Neural cell (in vitro differentiated cells): ENCODE measurements around the gene SMARCB1. TPM values are rescaled to one million over a fixed set of nuclear protein-coding genes. Genes with fewer than 3 reads are reported as not detected.

Source experiments
- H2AFZ ChIP-seq: fragments of 200-600, 300-800 bp; sonication (generic), shearing (Covaris generic); 2 replicates; pipeline ENCODE4 v1.6.0; 2014; ENCODE audit warnings: low read depth, mild to moderate bottlenecking, antibody characterized with exemption, low read length, moderate library complexity
- H3F3A ChIP-seq: fragments of 200-600 bp; shearing (Covaris generic); 2 replicates; pipeline ENCODE4 v1.6.1; 2016; ENCODE audit warnings: mild to moderate bottlenecking, moderate library complexity, mixed read lengths, antibody characterized with exemption, low read length; ENCODE audit not compliant: insufficient read depth, poor library complexity, severe bottlenecking
- H3K27ac ChIP-seq: fragments of 200-600, 300-800 bp; sonication (generic), shearing (Covaris generic); 2 replicates; pipeline ENCODE4 v1.5.1; 2014; ENCODE audit warnings: mild to moderate bottlenecking, low read length, moderate library complexity
- H3K27me3 ChIP-seq: fragments of 300-800, 200-600 bp; sonication (generic), shearing (Covaris generic); 2 replicates; pipeline ENCODE4 v1.6.0; 2014; ENCODE audit warnings: mild to moderate bottlenecking, low read depth, low read length, moderate library complexity; ENCODE audit not compliant: insufficient read depth
- H3K36me3 ChIP-seq: fragments of 300-800, 200-600 bp; sonication (generic), shearing (Covaris generic); 2 replicates; pipeline ENCODE4 v1.5.1; 2014; ENCODE audit warnings: mild to moderate bottlenecking, antibody characterized with exemption, low read length, moderate library complexity; ENCODE audit not compliant: insufficient read depth
- H3K4me2 ChIP-seq: fragments of 300-800, 200-600 bp; sonication (generic), shearing (Covaris generic); 2 replicates; pipeline ENCODE4 v1.6.0; 2014; ENCODE audit warnings: mild to moderate bottlenecking, low read length
- H3K4me3 ChIP-seq: fragments of 300-800, 200-600 bp; sonication (generic), shearing (Covaris generic); 2 replicates; pipeline ENCODE4 v1.5.1; 2014; ENCODE audit warnings: mild to moderate bottlenecking, low read length, moderate library complexity
- H3K79me2 ChIP-seq: fragments of 200-600 bp; shearing (Covaris generic); replicated peaks from 2 replicates; pipeline ENCODE4 v1.6.0; 2014; ENCODE audit warnings: mild to moderate bottlenecking, low read length, moderate library complexity; ENCODE audit not compliant: insufficient read depth
- H3K9ac ChIP-seq: fragments of 300-800, 200-600 bp; sonication (generic), shearing (Covaris generic); 2 replicates; pipeline ENCODE4 v1.6.1; 2016; ENCODE audit warnings: mild to moderate bottlenecking, low read length, mixed read lengths
- H3K9me2 ChIP-seq: fragments of 200-600 bp; shearing (Covaris generic); 2 replicates; pipeline ENCODE4 v1.6.1; 2016; ENCODE audit warnings: mild to moderate bottlenecking, low read length, mixed read lengths; ENCODE audit not compliant: insufficient read depth
- H3K9me3 ChIP-seq: fragments of 200-600, 300-800 bp; sonication (generic), shearing (Covaris generic); 2 replicates; pipeline ENCODE4 v1.6.1; 2016; ENCODE audit warnings: mild to moderate bottlenecking, mixed run types, low read length, moderate library complexity, mixed read lengths
- H4K20me1 ChIP-seq: fragments of 200-600 bp; shearing (Covaris generic); 2 replicates; pipeline ENCODE4 v1.6.1; 2016; ENCODE audit warnings: mild to moderate bottlenecking, mixed run types; ENCODE audit not compliant: insufficient read depth
- EP300 ChIP-seq: fragments of 450-650 bp; conservative IDR thresholded peaks from 2 replicates; pipeline ENCODE4 v1.6.1; 2014; ENCODE audit warnings: antibody characterized with exemption, mild to moderate bottlenecking, moderate library complexity; ENCODE audit not compliant: poor library complexity, severe bottlenecking
- EZH2 ChIP-seq: fragments of 200-600, 300-800 bp; shearing (Covaris generic), sonication (generic); IDR thresholded peaks from 2 replicates; pipeline ENCODE4 v1.6.1; 2014; ENCODE audit warnings: antibody characterized with exemption, low read length, borderline replicate concordance, mild to moderate bottlenecking; ENCODE audit not compliant: insufficient read depth, poor library complexity, severe bottlenecking
- MXI1 ChIP-seq: fragments of 450-650 bp; conservative IDR thresholded peaks from 2 replicates; pipeline ENCODE4 v1.6.1; 2014; ENCODE audit warnings: antibody characterized with exemption, mild to moderate bottlenecking; ENCODE audit not compliant: poor library complexity, severe bottlenecking
- POLR2AphosphoS5 ChIP-seq: IDR thresholded peaks from 2 replicates; pipeline ENCODE4 v1.6.1; 2012
- RAD21 ChIP-seq: fragments of 450-650 bp; conservative IDR thresholded peaks from 2 replicates; pipeline ENCODE4 v1.6.1; 2014; ENCODE audit warnings: antibody characterized with exemption, mild to moderate bottlenecking, moderate library complexity
- SMC3 ChIP-seq: fragments of 450-650 bp; conservative IDR thresholded peaks from 2 replicates; pipeline ENCODE4 v1.6.1; 2014; ENCODE audit warnings: antibody characterized with exemption, mild to moderate bottlenecking, moderate library complexity; ENCODE audit not compliant: poor library complexity
- TAF1 ChIP-seq: IDR thresholded peaks from 2 replicates; pipeline ENCODE4 v1.6.1; 2012; ENCODE audit warnings: low read depth
- polyA plus RNA-seq: library from polyadenylated mRNA; depleted of rRNA; stranded (reverse); fragments of >200 nt; gene quantifications from 2 replicates; pipeline ENCODE4 v1.2.3, GENCODE V29; 2014
- TF ChIP-seq, protein P1 (sequence below): fragments of 450-650 bp; IDR thresholded peaks from 2 replicates; pipeline ENCODE4 v1.5.1; 2014; ENCODE audit warnings: antibody characterized with exemption, mild to moderate bottlenecking, moderate library complexity; ENCODE audit not compliant: poor library complexity, severe bottlenecking
- TF ChIP-seq, protein P2 (sequence below): IDR thresholded peaks from 2 replicates; pipeline ENCODE4 v1.6.1; 2012; ENCODE audit warnings: borderline replicate concordance

Gene SMARCB1
- polyA plus RNA-seq, 1 donor from 2014 or later: 97.5 TPM

DNA sequence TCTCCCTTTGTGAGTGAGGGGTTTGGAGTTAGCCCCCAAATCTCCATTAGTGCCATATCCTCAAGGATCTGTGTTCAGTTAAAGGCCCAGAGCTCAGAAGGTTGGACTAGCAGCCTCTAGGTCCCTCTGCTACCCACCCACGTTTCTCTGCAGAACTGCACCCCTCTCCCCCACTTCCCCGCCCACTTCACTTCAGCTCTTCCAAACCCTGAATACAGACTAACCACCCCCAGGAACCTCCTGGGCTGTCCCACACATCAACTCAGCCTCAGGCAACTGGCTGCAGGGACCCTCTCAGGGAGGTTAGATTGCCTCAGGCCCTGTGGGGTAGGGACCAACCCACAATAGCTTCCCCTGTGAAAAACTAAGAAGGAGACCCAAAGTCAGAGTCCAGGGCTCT lies 33.4 kb upstream of the SMARCB1 start:
- no peak overlapping the region for H3K4me2 ChIP-seq
- no peaks in the 10 kb centered on the region for H3K9me2 ChIP-seq
- no peaks in the 10 kb centered on the region for H4K20me1 ChIP-seq
- no peak overlapping the region for H2AFZ ChIP-seq
- H3K36me3 ChIP-seq: no peaks in the 10 kb centered on the region
- TF ChIP-seq SMC3: no peak
- no peak for TF ChIP-seq MXI1
- H3F3A ChIP-seq: no peaks in the 10 kb centered on the region
- no peak overlapping the region for H3K27ac ChIP-seq
- peaks cover 6% of the 10 kb centered on the region for H3K79me2 ChIP-seq
- H3K27me3 ChIP-seq: no peaks in the 10 kb centered on the region
- no peak overlapping the region for H3K4me3 ChIP-seq
- H3K9ac ChIP-seq: no peak overlapping the region
- H3K9me3 ChIP-seq: no peaks in the 10 kb centered on the region

DNA sequence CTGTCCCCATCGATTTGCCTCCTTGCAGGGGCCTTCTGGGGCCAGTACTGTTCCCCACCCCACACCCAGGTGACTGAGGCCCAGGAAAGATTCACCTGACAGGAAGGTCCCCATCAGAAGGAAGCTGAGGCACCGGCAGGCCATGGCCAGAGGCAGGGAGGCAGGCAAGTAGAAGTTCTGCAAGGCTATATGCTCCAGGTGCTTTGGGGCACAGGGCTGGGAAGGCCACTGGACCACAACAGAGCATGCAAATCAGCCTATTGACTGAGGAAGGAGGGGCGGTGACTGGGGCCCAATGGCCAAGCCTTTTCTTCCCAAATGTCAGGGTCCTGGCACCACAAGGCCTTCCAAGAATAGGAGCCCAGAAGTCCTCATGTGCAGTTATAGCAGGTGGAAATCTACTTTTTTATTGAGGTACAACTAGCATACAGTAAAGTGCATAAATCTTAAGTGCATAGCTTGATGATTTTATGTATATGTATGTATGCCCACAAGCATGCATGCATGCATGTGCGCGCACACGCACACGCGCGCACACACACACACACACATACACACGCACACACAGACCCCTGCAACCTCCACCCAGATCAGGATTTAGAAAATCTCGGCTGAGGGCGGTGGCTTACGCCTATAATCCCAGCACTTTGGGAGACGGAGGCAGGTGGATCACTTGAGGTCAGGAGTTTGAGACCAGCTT lies 32.4 kb upstream of the SMARCB1 start, which contains the start of gene VPREB3:
Gene VPREB3, minus strand, starts transcription at position 206 of the 700 bp plus-strand sequence. Its CDS starts 62 bp downstream, at position 144.
- Histone ChIP-seq H3F3A (no peaks in the 10 kb centered on the region), H4K20me1 (no peaks in the 10 kb centered on the region), H3K4me2 (no peak within 1 kb of the TSS), H3K9me3 (no peaks in the 10 kb centered on the region), H3K9ac (no peak within 1 kb of the TSS), H3K4me3 (no peak within 1 kb of the TSS), H3K9me2 (no peaks in the 10 kb centered on the region), H3K79me2 (peaks cover 6% of the 10 kb centered on the region), H2AFZ (no peak within 1 kb of the TSS), H3K27me3 (no peaks in the 10 kb centered on the region), H3K27ac (no peak within 1 kb of the TSS), H3K36me3 (no peaks in the 10 kb centered on the region)
- TF ChIP-seq TAF1 (no peak), POLR2AphosphoS5 (no peak), SMC3 (no peak), MXI1 (no peak), RAD21 (no peak), EP300 (no peak), EZH2 (no peak)
- TF ChIP-seq, protein P1, sequence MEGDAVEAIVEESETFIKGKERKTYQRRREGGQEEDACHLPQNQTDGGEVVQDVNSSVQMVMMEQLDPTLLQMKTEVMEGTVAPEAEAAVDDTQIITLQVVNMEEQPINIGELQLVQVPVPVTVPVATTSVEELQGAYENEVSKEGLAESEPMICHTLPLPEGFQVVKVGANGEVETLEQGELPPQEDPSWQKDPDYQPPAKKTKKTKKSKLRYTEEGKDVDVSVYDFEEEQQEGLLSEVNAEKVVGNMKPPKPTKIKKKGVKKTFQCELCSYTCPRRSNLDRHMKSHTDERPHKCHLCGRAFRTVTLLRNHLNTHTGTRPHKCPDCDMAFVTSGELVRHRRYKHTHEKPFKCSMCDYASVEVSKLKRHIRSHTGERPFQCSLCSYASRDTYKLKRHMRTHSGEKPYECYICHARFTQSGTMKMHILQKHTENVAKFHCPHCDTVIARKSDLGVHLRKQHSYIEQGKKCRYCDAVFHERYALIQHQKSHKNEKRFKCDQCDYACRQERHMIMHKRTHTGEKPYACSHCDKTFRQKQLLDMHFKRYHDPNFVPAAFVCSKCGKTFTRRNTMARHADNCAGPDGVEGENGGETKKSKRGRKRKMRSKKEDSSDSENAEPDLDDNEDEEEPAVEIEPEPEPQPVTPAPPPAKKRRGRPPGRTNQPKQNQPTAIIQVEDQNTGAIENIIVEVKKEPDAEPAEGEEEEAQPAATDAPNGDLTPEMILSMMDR: no peak
- TF ChIP-seq, protein P2, sequence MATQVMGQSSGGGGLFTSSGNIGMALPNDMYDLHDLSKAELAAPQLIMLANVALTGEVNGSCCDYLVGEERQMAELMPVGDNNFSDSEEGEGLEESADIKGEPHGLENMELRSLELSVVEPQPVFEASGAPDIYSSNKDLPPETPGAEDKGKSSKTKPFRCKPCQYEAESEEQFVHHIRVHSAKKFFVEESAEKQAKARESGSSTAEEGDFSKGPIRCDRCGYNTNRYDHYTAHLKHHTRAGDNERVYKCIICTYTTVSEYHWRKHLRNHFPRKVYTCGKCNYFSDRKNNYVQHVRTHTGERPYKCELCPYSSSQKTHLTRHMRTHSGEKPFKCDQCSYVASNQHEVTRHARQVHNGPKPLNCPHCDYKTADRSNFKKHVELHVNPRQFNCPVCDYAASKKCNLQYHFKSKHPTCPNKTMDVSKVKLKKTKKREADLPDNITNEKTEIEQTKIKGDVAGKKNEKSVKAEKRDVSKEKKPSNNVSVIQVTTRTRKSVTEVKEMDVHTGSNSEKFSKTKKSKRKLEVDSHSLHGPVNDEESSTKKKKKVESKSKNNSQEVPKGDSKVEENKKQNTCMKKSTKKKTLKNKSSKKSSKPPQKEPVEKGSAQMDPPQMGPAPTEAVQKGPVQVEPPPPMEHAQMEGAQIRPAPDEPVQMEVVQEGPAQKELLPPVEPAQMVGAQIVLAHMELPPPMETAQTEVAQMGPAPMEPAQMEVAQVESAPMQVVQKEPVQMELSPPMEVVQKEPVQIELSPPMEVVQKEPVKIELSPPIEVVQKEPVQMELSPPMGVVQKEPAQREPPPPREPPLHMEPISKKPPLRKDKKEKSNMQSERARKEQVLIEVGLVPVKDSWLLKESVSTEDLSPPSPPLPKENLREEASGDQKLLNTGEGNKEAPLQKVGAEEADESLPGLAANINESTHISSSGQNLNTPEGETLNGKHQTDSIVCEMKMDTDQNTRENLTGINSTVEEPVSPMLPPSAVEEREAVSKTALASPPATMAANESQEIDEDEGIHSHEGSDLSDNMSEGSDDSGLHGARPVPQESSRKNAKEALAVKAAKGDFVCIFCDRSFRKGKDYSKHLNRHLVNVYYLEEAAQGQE: no peak
